GM19193 (cell line): Measurements from ENCODE around the gene PPP1R37.

ENCODE experiments used
- POLR2A ChIP-seq: IDR thresholded peaks from 4 replicates; pipeline ENCODE4 v1.6.1; 2011; ENCODE audit not compliant: insufficient read depth, insufficient read length; ENCODE audit errors: extremely low read depth

PPP1R37 gene

DNA sequence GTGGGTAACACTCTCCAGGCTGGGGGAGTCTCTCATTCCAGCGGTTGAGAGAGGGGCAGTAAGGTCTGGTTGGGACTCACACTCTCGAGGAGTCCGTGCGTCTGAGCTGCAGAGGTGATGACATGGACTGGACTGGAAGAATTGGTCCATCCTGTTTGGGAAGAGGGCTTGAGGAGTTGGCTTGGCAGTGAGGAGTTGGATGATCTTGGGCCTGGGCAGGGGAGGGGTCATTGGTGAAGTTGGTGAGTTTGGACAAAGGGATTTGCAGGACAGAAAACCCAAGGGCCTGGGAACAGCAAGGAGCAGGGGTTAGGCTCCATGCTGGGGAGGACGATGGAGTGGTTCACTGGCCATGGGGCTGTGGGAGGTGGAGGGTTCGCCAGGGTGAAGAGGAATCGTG is 3.7 kb downstream of the PPP1R37 start:
- TF ChIP-seq POLR2A: no peak

DNA sequence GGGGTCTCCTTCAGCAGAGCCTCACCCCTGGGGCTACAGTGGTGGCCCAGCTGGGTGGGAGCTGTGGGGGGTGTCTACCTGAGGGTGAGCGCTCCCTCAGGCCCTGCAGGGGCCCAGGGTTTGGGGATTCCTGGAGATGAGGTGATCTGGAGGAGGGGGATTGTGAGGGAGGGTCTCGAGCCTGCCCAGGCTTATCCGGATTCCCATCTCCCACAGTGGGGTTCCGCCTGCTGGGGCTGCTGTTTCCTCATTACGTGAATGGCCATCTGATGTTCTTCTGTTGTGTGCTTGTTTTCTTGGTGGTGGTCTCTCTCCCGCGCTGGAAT is 4.4 kb downstream of the PPP1R37 start:
- TF ChIP-seq POLR2A: no peak

DNA sequence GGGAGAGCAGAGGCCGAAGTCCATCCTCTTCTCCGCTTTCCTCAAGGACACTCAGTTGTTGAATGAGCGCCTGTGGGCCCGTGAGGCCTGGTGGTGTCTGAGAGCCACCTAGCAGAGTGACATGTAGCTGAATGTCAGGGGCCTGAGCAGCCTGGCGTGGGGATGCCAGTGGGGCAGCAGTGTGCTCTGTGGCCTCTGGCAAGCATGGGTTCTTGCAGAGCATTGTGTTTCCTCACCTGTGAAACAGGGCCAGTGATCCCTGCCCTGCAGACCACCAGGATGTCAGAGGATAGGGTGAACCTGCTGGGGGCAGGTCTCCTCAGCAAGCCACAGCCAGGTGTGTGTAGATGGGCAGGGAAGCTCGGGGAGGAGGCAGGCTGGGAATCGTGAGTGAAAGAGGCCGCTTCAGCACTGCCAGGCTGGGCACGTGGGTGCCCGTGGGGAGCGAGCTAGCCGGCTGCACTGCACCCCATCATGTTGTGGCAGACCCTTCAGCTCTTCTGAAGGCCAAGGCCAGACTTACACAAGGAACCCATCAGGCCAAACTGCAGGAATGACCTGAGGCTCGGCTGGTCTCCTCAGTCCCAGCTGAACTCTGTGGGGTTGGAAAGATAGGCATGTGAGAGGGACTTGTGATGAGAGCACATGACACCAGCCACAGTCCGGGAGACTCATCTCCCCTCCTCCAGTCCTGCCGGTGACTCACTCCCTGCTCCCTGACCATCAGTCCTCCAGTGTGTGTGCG is 5.0 kb downstream of the PPP1R37 start:
- no peak for TF ChIP-seq POLR2A

DNA sequence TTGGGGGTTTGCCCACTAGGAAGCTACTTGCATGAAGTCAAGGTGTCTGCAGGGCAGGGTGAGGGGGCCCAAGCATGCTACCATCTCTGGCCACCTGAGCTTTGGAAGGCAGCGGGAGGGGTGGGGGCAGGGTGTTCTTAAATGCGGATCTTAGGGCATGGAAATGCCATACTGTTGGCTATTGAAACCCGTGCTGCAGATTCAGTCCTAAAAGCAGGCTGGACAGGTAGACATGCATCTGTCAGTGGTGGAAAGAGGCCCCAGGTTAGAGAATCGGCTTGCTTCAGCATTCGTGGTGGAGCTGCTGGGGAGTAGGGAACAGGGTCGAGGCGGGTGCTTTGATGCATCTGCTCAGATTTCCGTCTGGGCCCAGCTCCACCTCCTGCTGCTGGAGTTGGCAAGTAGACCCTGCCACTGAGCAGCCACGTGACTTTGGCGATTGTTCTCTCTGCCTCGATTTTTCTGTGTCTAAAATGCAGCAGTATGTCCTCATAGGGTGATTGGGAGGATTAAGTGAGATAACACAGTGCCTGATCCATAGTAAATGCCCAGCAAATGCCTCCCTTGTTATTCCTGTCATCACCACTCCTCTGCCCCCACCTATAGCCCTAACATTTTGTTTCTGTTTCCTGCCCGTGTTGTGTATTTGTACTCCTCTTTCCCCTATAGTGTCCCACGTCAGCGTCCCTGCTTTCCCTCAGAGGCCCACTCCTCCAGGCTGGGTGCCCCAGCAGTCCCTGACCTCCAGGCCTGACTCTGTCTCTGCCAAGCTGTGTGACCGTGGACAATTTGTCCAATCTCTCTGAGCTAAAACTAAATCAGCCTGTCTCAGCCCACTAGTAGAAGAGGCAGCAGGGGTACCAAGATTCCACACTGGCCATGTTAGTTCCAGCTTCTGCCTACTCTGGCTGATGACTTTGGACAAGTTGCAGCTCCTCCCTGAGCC is 5.8 kb downstream of the PPP1R37 start:
- TF ChIP-seq POLR2A: no peak

DNA sequence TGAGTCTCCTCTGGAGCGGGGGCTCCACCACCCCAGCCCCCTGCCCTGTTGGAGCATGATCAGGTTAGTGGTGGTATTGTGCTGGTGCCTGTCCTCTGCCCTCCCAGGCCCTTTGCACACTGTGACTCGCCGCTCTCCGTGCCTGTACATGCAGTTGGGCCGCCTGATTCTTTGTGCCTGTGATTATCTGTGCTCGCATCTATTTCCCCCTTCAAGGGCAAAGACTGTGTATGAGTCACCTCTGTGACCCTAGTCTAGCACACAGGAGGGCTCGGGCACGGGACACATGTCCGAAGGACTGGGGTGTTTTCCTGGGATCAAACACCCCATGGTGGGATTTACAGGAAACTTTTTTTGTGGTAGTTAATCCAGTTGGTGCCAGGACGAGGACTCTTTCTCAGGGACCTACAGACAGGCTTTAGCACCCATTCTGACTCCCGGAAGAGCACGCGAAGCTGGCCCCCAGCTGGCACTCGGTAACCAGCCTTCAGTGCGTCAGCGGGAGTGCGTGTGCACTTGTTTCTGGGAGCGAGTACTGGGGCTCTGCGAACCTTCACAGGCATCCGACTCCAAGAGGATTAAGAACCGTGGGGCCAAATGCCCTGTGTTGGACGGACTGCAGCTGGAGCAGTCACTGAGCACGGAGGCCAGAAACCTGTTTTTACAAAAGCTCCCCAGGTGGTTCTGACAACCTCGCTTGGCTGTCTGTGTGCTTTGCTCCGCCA is 6.7 kb downstream of the PPP1R37 start:
- TF ChIP-seq POLR2A: no peak

DNA sequence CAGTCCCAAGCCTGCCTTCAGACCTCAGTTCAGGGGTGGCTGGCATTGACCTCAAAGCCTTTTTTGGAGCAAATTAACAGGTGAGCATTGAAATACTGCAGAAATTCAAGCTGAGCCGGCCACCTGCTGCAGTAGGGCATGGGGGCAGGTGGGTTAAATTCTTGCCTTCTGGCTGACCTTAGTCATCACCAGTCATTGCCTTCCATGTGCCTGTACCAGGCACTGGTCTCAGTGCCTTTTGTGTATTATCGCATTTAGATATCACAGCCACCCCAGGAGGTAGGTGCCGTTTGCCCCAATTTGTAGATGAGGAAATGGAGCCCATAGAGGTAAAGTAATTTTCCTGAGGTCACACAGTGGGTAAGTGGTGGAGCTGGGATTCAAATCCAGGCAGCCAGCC is 7.2 kb downstream of the PPP1R37 start:
- TF ChIP-seq POLR2A: no peak

DNA sequence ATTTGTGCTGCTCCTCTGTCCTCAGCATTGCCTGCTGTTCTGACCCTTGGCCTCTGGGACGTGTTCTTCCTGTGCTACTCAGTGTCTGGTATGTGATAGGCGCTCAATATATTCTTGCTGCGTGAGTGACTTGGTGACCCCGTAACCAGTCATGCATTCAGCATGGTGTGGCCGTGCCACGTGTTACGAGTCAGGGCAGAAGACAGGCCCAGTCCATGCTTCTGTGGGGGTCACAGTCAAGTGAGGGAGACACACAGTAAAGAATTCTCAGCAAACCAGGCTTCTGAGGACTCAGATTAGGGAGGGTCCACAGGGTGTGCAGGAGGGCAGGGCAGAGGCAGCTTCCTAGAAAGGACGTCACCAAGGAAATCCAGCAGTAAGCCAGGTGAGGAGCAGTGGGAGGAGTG is 7.9 kb downstream of the PPP1R37 start:
- no peak for TF ChIP-seq POLR2A

DNA sequence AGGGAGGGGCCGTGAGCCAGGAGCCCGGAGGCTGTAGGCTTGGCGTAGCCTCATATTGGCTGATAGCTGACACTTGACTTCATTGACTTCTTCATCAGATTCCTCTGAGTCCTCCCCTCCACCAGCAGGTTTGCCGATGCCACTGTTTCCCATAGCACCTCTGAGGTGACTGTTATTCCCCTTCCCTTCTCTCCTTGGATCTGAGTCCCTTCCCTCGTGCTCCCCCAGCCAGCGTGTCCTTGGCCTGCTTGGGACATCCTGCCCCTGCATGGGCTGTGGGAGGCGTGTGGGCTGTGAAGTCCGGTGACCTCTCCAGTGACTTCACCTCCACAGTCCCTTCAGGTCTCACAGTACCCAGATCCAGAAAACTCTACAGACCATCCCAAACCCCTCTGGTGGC is 8.8 kb downstream of the PPP1R37 start:
- TF ChIP-seq POLR2A: no peak

DNA sequence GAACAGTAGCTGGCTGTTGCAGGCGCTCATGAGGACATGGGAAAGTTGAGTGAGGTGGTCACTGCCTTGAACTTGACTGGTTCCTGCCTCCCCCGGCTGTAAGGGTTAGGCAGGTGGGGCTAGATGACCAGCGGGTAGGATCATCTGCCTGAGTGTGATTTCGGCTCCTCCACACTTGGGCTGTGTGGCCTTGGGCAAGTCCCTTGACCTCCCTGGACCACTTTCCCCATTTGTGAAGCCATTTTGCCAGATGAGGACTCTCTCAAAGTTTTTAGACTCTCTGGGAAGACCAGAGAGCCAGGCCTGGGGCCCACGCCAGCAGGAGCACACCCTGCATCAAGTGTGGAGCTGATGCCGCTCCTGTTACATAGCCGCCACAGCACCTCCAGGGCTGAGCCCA is 9.5 kb downstream of the PPP1R37 start:
- TF ChIP-seq POLR2A: no peak

DNA sequence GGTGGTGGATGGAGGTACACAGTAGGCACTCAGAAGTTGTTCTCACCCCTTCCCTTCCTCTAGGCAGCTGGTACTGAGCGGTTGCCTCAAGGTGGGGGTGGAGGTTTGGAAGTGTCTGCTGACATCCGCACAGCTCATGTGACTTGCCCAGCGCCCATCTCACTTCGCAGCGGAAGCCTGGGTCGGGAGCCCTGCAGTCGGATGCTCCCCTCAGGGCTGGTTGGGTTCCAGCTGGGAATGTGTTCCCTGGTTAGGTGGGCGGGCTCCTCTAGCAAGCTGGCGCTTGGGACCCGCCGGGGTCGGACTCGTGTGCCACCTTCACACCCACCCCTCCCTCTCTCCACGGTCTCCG is 10.2 kb downstream of the PPP1R37 start:
- TF ChIP-seq POLR2A: peak; percentile 52

DNA sequence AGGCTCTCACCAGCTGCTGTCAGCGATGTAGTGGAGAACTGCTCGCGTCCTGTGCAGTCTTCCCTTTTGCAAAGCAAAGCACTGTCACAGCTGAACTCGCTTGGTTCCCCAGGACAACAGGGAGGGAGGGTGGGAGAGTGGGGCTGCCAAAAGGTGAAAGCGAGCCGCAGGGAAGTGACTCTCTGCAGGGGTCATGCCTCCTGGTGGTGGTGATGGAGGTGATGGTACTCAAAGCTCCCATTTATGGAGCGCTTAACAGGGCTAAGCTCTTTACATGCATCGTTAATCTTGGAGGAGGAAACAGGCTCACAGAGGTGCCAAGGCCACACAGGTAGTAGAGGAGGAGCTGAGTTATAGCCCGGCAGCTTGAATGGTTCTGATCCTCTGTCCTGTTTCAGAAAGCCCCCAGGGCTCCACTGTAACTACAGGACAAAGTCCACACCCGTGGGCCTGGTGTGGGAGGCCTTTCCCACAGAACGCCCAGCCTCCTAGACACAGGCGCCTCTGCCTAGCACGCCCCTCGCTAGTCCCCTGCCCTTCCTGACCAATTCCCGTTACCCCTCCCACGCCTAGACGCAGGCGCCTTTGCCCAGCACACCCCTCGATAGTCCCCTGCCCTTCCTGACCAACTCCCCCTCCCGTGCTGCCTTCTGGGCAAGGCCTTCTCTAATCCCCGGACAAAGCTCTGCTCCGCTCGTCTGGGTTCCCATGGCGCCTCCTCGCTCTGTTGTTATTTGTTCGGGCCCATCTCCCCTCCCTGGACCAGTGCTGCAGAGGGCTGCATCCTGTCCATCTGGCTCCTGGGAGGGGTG is 10.7 kb downstream of the PPP1R37 start:
- no peak for TF ChIP-seq POLR2A

DNA sequence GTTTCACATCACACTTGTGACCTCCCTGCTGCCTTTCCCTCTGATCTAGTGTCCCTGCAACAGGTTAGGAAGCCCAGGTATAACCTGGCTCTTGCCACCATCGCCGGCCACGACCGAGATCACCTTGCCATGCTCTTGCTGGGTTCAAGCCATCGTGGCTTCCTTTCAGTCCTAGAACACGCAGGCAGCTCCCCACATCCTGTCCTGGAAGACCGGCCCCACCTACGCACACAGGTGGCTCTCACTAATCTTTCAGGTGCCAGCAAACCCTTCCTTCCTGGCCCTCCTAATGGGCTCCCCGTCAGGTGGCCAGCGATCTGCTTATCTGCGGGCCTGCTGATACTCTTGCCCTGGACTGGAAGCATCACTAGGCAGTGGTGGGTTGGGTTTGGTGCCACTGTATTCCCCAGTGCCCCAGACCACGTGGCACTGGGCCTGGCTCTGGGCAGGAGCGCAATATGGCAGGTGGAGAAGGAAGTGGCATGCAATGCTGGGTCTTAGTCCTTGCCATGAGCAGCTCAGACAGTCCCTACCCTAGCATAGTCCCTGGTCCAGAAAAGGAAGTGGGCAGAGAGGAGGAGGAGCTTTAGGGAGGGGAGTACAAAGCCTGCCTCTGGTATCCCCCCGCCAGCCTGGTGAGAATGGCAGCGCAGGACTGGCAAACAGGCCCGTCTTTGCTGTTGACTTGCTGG is 11.8 kb downstream of the PPP1R37 start:
- no peak for TF ChIP-seq POLR2A

DNA sequence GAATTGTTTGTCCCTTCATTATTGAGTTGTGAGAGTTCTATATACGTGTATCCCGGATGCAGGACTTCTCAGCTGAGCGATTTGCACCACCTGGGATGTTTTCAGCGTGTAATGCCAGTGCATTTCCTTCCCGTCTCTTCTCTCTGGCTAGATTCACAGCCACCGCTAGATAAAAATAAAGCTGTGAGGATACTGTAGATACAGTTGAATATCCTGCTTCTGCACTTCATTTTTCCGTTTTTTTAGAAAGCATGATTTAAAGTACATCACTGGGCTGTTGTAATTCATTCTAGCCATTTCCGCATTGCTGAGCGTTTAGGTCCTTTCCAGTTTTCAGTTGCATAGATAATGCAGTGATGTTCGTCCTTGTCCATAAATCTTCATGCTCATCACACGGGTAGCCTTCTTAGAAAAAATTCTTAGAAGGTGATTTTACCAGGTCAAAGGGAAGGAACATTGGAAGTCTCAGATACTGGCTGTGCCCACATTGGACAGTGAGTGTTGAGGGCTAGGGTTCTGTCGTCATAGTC is 14.7 kb downstream of the PPP1R37 start:
- TF ChIP-seq POLR2A: no peak

DNA sequence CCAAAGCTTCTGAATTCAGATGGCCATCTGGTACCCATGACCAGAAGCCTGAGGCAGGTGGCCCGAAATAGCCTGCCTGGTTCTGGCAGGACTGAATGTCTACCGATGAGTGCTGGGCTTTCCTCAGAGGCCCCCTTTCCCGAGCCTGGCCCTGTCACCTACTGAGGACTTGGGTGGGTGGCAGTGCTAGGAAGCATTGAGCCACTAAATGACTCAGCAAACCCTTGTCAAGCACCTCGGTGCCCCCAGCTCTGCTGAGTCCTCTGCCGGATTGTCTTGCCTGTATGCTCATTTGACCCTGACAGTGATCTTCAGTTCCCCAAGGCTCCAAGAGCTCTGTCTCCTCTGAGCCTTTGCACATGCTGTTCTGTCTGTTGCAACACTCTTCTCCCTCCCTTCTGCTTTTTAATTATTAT is 17.9 kb downstream of the PPP1R37 start:
- TF ChIP-seq POLR2A: no peak

DNA sequence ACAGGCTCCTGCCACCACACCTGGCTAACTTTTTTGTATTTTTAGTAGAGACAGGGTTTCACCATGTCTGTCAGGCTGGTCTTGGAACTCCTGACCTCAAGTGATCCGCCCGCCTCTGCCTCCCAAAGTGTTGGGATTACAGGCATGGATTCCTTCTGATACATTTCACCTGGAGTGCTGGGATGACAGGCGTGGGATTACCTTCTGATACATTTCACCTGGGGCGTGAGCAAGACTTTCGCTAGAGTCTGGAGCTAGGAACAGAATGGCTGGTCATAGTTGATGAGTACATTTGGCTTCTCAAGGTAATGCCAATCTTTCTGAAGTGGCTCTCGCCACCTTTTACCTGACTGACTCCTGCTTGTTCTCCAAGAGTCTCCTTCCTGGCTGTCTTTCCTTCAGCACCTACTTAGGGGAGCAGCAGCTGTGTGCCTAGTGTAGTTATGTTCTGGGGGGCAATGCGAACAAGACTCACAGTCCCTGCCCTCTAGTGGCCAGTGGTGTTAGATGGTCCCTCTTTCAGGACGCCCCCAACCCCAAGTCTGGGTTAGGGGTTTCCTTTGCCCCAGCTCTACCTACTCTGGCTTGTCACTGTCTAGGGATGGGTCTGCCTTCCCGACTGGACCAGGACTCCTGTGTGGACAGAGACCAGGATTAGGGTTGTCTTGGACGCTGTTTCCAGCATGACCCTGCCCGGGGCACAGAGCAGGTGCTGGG is 19.3 kb downstream of the PPP1R37 start:
- TF ChIP-seq POLR2A: no peak
